GM23338 (cell line): ENCODE data around the gene UGT1A3. TPM values are rescaled to one million over a fixed set of nuclear protein-coding genes. Genes with fewer than 3 reads are reported as not detected.

Experiments
- ATAC-seq: fragments of 200-7000 bp; cut with Tn5 transposase; 3 replicates; pipeline ENCODE4 v1.9.1; 2020
- DNase-seq: peaks from one replicate; pipeline ENCODE4 v3.0.0-alpha.2; 2015; ENCODE audit warnings: low spot score
- H2AFZ ChIP-seq: fragments of 200-600 bp; sonication (generic); 2 replicates; pipeline ENCODE4 v1.8.0; 2016; ENCODE audit warnings: antibody characterized with exemption, mild to moderate bottlenecking, moderate library complexity
- H3F3A ChIP-seq: fragments of 200-600 bp; sonication (generic); replicated peaks from 2 replicates; pipeline ENCODE4 v1.8.0; 2017; ENCODE audit warnings: antibody characterized with exemption, mixed run types, low read depth
- H3K27ac ChIP-seq: fragments of 200-600 bp; sonication (generic); 2 replicates; pipeline ENCODE4 v1.6.1; 2016; ENCODE audit warnings: low read depth
- H3K27me3 ChIP-seq: fragments of 200-600 bp; sonication (generic); 2 replicates; pipeline ENCODE4 v1.8.0; 2016; ENCODE audit warnings: mild to moderate bottlenecking, mixed run types, moderate library complexity; ENCODE audit not compliant: insufficient read depth
- H3K36me3 ChIP-seq: fragments of 200-600 bp; sonication (generic); 2 replicates; pipeline ENCODE4 v1.8.0; 2016; ENCODE audit warnings: mild to moderate bottlenecking; ENCODE audit not compliant: insufficient read depth
- H3K4me1 ChIP-seq: fragments of 200-600 bp; sonication (generic); 2 replicates; pipeline ENCODE4 v1.8.0; 2016; ENCODE audit warnings: mild to moderate bottlenecking, moderate library complexity; ENCODE audit not compliant: insufficient read depth
- H3K4me2 ChIP-seq: fragments of 200-600 bp; sonication (generic); 2 replicates; pipeline ENCODE4 v1.7.1; 2017; ENCODE audit warnings: mixed run types
- H3K4me3 ChIP-seq: fragments of 200-600 bp; sonication (generic); 2 replicates; pipeline ENCODE4 v1.6.1; 2016; ENCODE audit warnings: mixed run types
- H3K79me2 ChIP-seq: fragments of 200-600 bp; sonication (generic); replicated peaks from 2 replicates; pipeline ENCODE4 v1.8.0; 2017; ENCODE audit warnings: mild to moderate bottlenecking; ENCODE audit not compliant: insufficient read depth
- H3K9me2 ChIP-seq: fragments of 200-600 bp; sonication (generic); 2 replicates; pipeline ENCODE4 v1.8.0; 2017; ENCODE audit not compliant: insufficient read depth
- H4K20me1 ChIP-seq: fragments of 200-600 bp; sonication (generic); replicated peaks from 2 replicates; pipeline ENCODE4 v1.8.0; 2017; ENCODE audit warnings: mild to moderate bottlenecking; ENCODE audit not compliant: insufficient read depth
- H3K27ac Mint-ChIP-seq: 2 replicates; pipeline ENCODE4 v1.8.0; 2020; ENCODE audit warnings: inconsistent platforms, mild to moderate bottlenecking, moderate library complexity, mixed read lengths
- H3K27me3 Mint-ChIP-seq: 3 replicates; pipeline ENCODE4 v1.8.0; 2022; ENCODE audit warnings: low read depth, mild to moderate bottlenecking, moderate library complexity, mixed read lengths, inconsistent platforms; ENCODE audit not compliant: insufficient read depth, poor library complexity
- H3K36me3 Mint-ChIP-seq: 3 replicates; pipeline ENCODE4 v1.8.0; 2021; ENCODE audit warnings: low read depth, mild to moderate bottlenecking, inconsistent platforms, moderate library complexity, mixed read lengths
- H3K4me1 Mint-ChIP-seq: 3 replicates; pipeline ENCODE4 v1.8.0; 2020; ENCODE audit warnings: mild to moderate bottlenecking, inconsistent platforms, mixed read lengths
- H3K4me3 Mint-ChIP-seq: 3 replicates; pipeline ENCODE4 v1.8.0; 2021; ENCODE audit warnings: moderate library complexity, mild to moderate bottlenecking, inconsistent platforms, mixed read lengths
- H3K9me3 Mint-ChIP-seq: 3 replicates; pipeline ENCODE4 v1.8.0; 2020; ENCODE audit warnings: moderate library complexity, mild to moderate bottlenecking, inconsistent platforms, mixed read lengths
- EZH2 ChIP-seq: fragments of 200-600 bp; sonication (generic); IDR thresholded peaks from one replicate; pipeline ENCODE4 v1.8.0; 2017; ENCODE audit warnings: antibody characterized with exemption, mild to moderate bottlenecking, low read depth; ENCODE audit not compliant: unreplicated experiment
- NANOG ChIP-seq: IDR thresholded peaks from 2 replicates; pipeline ENCODE4 v1.6.1; 2016; ENCODE audit warnings: antibody characterized with exemption, borderline replicate concordance
- POLR2AphosphoS5 ChIP-seq: IDR thresholded peaks from 2 replicates; pipeline ENCODE4 v1.6.1; 2016; ENCODE audit warnings: antibody characterized with exemption, low read depth
- ZNF462 ChIP-seq: fragments of 250-450 bp; sonication (Bioruptor Pico); IDR thresholded peaks from 2 replicates; pipeline ENCODE4 v1.5.0; 2020; ENCODE audit warnings: mild to moderate bottlenecking, moderate library complexity
- polyA plus RNA-seq: library from polyadenylated mRNA; unstranded; fragments of >200 nt; fragmentation: Nextera tagmentation; extraction: Ambion mirVana; gene quantifications from 2 replicates; pipeline ENCODE4 v1.2.1, GENCODE V29; 2016
- total RNA-seq: library from RNA; depleted of rRNA; stranded (reverse); fragments of >200 nt; shearing (Covaris generic); gene quantifications from 2 replicates; pipeline ENCODE4 v1.2.3, GENCODE V29; 2014; rRNA removed

UGT1A3 gene
- total and polyA plus RNA-seq, 2 experiments from 2014 or later: not detected

- TF ChIP-seq ZNF462 (CRISPR knock-in tag) (no peak), EZH2 (no peak), NANOG (no peak), POLR2AphosphoS5 (no peak)
These were observed 92.9 kb downstream of the UGT1A3 start (continued) for GRCh38 chr2:233821709-233822100.

GRCh38 chr2:233822101-233822771 is 93.4 kb downstream of the UGT1A3 start:
- H2AFZ ChIP-seq: no peak overlapping the region
- Mint-ChIP-seq H3K27ac (no peak overlapping the region), H3K27me3 (peaks cover 13% of the 10 kb centered on the region)

More at GRCh38 chr2:233822101-233822771, 93.4 kb downstream of the UGT1A3 start:
- Histone ChIP-seq H3F3A (no peaks in the 10 kb centered on the region), H3K27ac (no peak overlapping the region), H3K36me3 (no peaks in the 10 kb centered on the region), H4K20me1 (no peaks in the 10 kb centered on the region), H3K4me2 (no peak overlapping the region), H3K27me3 (no peaks in the 10 kb centered on the region), H3K79me2 (no peaks in the 10 kb centered on the region), H3K4me3 (no peak overlapping the region), H3K9me2 (no peaks in the 10 kb centered on the region), H3K4me1 (no peaks in the 10 kb centered on the region)
- no peak overlapping the region for H3K4me3 Mint-ChIP-seq
- H3K4me1 Mint-ChIP-seq: peaks cover 3% of the 10 kb centered on the region; the same call in 2 of the 3 replicates
- peaks cover 3% of the 10 kb centered on the region; the same call in 1 of the 3 replicates for H3K9me3 Mint-ChIP-seq
- no peak for ATAC-seq
- H3K36me3 Mint-ChIP-seq: no peaks in the 10 kb centered on the region
- DNase-seq: no peak
- TF ChIP-seq EZH2 (no peak), NANOG (no peak)

Other genes with a start within 250 kb of the UGT1A3 start
- 11.7 and 13.5 TPM in 2 replicates for gene USP40, start 162.3 kb upstream of the UGT1A3 start, total RNA-seq
- gene USP40, start 162.3 kb upstream of the UGT1A3 start, polyA plus RNA-seq: 4.0 and 5.7 TPM in 2 replicates
- 0.45 TPM in 1 of 2 replicates, not detected in the other for gene UGT1A8, start 111.4 kb upstream of the UGT1A3 start, total RNA-seq
- gene UGT1A8, start 111.4 kb upstream of the UGT1A3 start, polyA plus RNA-seq: not detected in 2 replicates
- 0.23 TPM in 1 of 2 replicates, not detected in the other for gene UGT1A10, start 92.6 kb upstream of the UGT1A3 start, total RNA-seq
- not detected in 2 replicates for gene UGT1A10, start 92.6 kb upstream of the UGT1A3 start, polyA plus RNA-seq
- gene UGT1A9, start 57.1 kb upstream of the UGT1A3 start, total RNA-seq: not detected in 2 replicates
- not detected in 2 replicates for gene UGT1A9, start 57.1 kb upstream of the UGT1A3 start, polyA plus RNA-seq
- not detected in 2 replicates for gene UGT1A7, start 47.1 kb upstream of the UGT1A3 start, total RNA-seq
- not detected in 2 replicates for gene UGT1A7, start 47.1 kb upstream of the UGT1A3 start, polyA plus RNA-seq
- not detected in 2 replicates for gene UGT1A6, start 36.2 kb upstream of the UGT1A3 start, total RNA-seq
- gene UGT1A6, start 36.2 kb upstream of the UGT1A3 start, polyA plus RNA-seq: not detected in 2 replicates
- gene UGT1A5, start 16.1 kb upstream of the UGT1A3 start, total RNA-seq: not detected in 2 replicates
- not detected in 2 replicates for gene UGT1A5, start 16.1 kb upstream of the UGT1A3 start, polyA plus RNA-seq
- not detected in 2 replicates for gene UGT1A4, start 10.3 kb upstream of the UGT1A3 start, total RNA-seq
- not detected in 2 replicates for gene UGT1A4, start 10.3 kb upstream of the UGT1A3 start, polyA plus RNA-seq
- gene UGT1A1, start 31.2 kb downstream of the UGT1A3 start, total RNA-seq: not detected in 2 replicates
- gene UGT1A1, start 31.2 kb downstream of the UGT1A3 start, polyA plus RNA-seq: not detected in 2 replicates
- not detected in 2 replicates for gene MROH2A, start 49.3 kb downstream of the UGT1A3 start, total RNA-seq
- gene MROH2A, start 49.3 kb downstream of the UGT1A3 start, polyA plus RNA-seq: not detected in 2 replicates
- gene HJURP, start 125.5 kb downstream of the UGT1A3 start, total RNA-seq: 49.2 and 54.8 TPM in 2 replicates
- 42.9 and 49.4 TPM in 2 replicates for gene HJURP, start 125.5 kb downstream of the UGT1A3 start, polyA plus RNA-seq
- 0.14 and 1.4 TPM in 2 replicates for gene TRPM8, start 188.3 kb downstream of the UGT1A3 start, total RNA-seq
- 0.11 TPM in 1 of 2 replicates, not detected in the other for gene TRPM8, start 188.3 kb downstream of the UGT1A3 start, polyA plus RNA-seq